22Rv1 (cell line): ENCODE results near the gene RPRML.

ENCODE experiments used
- ZFX ChIP-seq: fragments of 450-650 bp; IDR thresholded peaks from 2 replicates; pipeline ENCODE4 v1.6.1; 2017; ENCODE audit warnings: antibody characterized with exemption, borderline replicate concordance
- TF ChIP-seq, protein P1 (sequence below): fragments of 450-650 bp; IDR thresholded peaks from 2 replicates; pipeline ENCODE4 v1.5.1; 2017; ENCODE audit warnings: mild to moderate bottlenecking

- TF ChIP-seq, protein P1, sequence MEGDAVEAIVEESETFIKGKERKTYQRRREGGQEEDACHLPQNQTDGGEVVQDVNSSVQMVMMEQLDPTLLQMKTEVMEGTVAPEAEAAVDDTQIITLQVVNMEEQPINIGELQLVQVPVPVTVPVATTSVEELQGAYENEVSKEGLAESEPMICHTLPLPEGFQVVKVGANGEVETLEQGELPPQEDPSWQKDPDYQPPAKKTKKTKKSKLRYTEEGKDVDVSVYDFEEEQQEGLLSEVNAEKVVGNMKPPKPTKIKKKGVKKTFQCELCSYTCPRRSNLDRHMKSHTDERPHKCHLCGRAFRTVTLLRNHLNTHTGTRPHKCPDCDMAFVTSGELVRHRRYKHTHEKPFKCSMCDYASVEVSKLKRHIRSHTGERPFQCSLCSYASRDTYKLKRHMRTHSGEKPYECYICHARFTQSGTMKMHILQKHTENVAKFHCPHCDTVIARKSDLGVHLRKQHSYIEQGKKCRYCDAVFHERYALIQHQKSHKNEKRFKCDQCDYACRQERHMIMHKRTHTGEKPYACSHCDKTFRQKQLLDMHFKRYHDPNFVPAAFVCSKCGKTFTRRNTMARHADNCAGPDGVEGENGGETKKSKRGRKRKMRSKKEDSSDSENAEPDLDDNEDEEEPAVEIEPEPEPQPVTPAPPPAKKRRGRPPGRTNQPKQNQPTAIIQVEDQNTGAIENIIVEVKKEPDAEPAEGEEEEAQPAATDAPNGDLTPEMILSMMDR = no peak
- TF ChIP-seq ZFX = no peak
These were observed 30.9 kb upstream of the RPRML start for GRCh38 chr17:47009759-47010594.
